NCI-H774 (cell line): Measurements from ENCODE around the gene REXO4.

Experiments
- DNase-seq: peaks from one replicate; lab custom pipeline; 2025; lab: John Stamatoyannopoulos, UW

Gene REXO4, protein sequence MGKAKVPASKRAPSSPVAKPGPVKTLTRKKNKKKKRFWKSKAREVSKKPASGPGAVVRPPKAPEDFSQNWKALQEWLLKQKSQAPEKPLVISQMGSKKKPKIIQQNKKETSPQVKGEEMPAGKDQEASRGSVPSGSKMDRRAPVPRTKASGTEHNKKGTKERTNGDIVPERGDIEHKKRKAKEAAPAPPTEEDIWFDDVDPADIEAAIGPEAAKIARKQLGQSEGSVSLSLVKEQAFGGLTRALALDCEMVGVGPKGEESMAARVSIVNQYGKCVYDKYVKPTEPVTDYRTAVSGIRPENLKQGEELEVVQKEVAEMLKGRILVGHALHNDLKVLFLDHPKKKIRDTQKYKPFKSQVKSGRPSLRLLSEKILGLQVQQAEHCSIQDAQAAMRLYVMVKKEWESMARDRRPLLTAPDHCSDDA

GRCh38 chr9:133417541-133418461 lies at the start of gene REXO4:
Gene REXO4 (minus strand): TSS chr9:133418010. CDS start chr9:133417844, 166 bp downstream.
- DNase-seq, result peak; percentile 87

DNA sequence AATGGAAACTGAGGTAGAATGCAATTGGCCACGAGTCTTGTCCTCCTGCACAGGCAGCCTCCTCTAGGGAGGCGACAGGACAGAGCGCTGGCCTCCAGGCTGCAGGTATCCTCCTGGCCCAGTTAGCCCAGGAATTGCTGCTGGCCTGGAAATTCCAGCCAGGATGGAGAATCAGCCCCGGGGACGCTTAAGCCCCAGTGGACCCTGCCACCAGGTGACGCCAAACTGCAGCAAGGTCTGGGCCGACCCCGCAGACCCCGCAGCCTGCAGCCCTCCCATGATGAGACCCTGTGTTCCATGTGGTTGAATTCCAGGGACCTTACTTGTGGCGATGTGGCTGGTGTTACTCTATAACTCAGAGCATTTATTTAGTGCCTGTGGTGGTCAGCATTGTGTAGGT lies 49.3 kb upstream of the REXO4 start:
- no peak for DNase-seq

DNA sequence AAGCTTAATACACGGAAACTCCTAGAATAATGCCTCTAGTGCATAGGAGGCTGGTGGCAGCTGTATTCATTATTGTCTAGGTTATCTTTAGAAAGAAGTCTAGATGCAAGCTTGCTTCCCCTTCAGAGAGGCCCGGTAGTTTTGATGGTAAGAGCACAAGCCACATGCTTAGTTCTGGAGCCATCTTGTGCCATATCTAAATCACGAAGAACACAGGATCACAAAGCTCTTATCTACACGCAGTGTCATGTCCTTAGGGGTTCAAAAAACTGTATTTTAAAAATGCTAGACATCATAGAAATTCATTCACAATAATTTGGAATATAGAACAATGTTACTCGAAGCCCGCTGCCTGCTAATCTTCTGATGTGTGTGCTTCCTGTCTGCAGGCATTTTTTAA lies 48.2 kb upstream of the REXO4 start:
- no peak for DNase-seq

- no peak for DNase-seq
Observed at GRCh38 chr9:133464638-133465037, 46.8 kb upstream of the REXO4 start.

DNA sequence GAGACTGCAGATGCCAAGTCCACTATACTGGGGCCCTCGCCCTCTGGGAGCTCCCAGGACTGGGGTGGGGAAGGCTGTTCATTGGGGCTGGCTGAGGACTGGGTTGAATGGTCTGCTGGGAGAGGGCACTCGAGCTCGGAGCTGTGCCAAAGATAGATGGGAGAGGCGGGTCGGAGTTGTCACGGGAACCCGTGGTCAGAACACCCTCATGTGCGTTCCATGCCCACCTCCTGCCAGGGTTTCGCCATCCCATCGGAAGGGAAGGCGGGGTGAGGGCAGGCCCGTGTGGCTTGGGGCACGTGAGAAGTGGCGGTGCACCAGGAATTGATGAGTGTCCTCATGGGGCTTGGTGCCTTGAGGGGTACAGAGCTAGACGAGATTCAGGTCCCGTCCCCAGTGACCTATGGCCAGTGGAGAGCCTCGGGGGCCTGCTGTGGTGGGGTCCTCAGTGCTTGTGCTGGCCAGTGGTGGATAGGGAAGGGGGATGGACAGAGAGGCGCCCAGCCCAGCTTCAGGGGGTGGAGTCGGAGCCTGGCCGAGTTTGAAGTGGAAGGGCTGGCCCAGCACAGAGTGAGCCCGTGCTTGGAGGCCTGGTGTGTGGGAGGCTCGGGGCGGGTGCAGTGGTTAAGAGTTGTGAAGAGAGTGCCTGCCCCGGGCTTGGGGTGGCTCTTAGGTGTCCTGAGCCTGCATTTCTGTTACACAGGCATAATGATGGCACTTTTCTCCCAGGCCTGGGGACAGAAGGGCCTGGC lies 46.2 kb upstream of the REXO4 start:
- DNase-seq, result no peak

DNA sequence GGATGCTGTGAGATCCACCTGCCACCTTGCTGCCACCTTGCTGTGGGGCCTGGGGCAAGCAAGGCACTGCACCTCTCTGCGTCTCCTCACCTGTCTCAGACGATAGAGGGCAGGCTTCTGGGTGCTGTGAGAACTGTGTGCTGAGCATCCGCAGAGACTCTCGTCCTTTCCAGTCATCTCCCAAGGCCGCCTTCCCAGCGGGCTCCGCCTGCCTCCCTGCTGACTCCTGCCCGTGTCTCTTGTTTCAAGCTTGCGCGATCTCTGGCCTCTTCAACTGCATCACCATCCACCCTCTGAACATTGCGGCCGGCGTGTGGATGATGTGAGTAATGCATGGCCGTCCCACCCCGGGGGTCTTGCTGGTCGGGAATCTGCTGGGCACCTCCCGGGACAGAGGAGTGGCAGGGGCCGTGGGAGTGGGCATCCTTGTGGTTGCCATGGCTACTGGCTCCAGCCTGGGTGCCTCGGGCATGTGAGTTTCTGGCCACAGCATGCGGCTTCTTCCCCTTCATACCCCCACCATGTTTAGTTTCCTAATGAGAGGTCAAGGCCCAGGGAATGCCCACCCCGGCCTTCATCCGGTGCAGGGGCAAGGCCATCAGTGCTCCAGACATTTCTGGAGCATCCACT lies 45.5 kb upstream of the REXO4 start:
- DNase-seq, result no peak

- no peak for DNase-seq
Observed at GRCh38 chr9:133461975-133462374, 44.2 kb upstream of the REXO4 start.

- DNase-seq, result peak; percentile 86
Observed at GRCh38 chr9:133460405-133461175, 42.8 kb upstream of the REXO4 start.

DNA sequence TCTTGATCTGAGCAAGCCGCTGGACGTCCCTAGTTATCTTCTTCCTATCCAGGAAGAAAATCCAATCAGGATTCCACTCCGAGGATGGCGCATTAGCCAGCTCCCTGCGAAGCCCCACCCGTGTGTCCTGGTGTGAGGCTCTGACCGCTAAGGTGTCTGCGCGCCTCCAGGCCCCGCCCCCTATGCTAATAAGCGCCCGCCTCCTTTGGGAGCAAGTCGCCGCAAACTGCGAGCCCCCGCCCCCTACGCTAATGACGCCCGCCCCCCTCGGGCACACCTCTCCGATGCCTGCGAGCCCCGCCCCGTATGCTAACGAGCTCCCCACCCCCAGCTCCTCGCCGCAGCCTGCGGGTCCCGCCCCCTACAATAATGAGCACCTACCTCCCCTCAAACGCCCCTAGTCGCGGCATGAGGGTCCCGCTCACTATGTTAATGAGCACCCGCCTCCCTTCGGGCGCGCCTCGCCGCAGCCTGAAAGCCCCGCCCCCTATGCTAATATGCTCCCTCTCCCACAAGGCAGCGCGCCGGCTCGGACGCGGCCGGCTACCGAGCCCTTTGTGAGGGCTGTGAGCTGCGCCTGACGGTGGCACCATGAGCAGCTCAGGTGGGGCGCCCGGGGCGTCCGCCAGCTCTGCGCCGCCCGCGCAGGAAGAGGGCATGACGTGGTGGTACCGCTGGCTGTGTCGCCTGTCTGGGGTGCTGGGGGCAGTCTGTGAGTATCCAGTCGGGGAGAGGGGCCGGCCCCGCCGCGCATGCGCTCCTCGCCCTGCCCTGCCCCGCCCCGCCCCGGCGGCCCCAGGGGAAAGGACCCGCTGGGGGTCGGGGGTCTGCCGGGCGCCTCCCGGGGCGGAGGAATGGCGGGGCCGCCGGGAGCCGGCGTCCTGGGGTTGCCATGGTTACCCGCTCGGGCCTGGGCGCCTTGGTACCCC lies 41.9 kb upstream of the REXO4 start, which contains the start of gene CACFD1:
Gene CACFD1 (plus strand): TSS at position 503 of the 929 bp plus-strand sequence. CDS start 89 bp downstream, at position 592.
- peak; percentile 99 for DNase-seq

- DNase-seq, result peak; percentile 4
Observed at GRCh38 chr9:133458643-133459312, 41.0 kb upstream of the REXO4 start.

DNA sequence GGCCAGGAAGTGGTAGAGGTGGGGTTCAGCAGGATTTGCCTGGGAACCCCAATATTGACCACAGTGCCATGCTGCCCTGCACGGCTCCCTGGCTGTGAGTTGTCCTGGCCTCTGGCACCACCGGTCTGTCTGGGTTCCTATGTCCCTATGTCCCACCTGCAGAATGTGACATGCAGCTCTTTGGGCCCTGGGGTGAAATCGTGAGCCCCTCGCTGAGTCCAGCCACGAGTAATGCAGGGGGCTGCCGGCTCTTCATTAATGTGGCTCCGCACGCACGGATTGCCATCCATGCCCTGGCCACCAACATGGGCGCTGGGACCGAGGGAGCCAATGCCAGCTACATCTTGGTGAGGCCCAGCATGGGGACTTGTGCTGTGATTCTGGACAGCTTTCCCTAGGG lies 39.9 kb upstream of the REXO4 start:
- no peak for DNase-seq

DNA sequence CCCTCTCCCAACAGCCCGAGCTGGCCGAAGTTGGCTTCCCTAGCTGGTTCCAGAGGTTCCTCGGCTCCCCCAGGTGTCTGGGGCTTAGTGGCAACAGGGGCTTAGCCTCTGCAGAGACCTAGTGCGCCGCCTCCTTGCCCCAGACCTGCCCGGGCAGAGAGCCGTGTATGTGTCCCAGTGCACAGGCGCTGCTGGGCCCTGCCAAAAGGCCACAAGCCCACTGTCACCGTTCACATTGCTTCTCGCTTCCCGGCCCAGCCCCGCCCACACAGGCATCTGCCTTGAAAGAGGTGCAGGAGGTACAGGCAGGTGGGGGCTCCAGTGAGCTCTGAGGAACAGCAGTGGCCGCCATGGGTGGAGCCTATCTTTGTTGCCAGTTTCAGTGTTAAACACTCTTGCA lies 39.4 kb upstream of the REXO4 start:
- no peak for DNase-seq

DNA sequence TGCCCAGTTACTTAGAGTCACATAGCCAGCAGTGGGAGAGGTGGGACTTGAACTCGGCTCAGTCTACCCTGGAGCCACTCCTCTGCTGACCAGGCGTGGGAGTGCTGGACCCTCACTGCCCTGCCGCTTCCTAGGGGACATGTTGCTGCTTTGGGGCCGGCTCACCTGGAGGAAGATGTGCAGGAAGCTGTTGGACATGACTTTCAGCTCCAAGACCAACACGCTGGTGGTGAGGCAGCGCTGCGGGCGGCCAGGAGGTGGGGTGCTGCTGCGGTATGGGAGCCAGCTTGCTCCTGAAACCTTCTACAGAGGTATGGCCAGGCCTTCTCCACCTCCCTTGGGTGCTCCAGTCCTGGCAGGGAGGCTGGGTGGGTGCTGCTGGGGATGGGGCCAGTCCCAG lies 38.6 kb upstream of the REXO4 start:
- no peak for DNase-seq

GRCh38 chr9:133455936-133456335 lies 38.1 kb upstream of the REXO4 start:
- no peak for DNase-seq

- no peak for DNase-seq
Observed at GRCh38 chr9:133454943-133455673, 37.3 kb upstream of the REXO4 start.

GRCh38 chr9:133454325-133454724 lies 36.5 kb upstream of the REXO4 start:
- DNase-seq, result no peak

DNA sequence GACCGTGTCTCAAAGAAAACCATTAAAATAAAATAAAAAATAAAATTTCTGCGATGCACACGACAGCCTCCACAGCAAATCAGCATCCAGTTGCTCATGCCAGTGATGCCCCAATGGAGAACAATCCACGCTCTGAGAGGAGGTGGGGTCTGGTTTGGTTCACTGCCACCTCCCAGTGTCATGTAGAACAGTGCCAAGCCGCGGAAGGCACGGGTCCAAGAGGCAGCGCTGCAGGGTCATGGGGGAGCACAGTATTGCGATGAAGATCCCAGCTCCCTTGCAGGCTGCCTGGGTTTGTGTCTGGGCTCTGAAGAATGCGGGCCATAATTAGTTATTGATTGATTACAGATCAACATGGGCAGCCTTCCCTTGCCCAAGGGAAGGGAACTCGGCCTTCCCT lies 35.8 kb upstream of the REXO4 start:
- DNase-seq, result no peak

DNA sequence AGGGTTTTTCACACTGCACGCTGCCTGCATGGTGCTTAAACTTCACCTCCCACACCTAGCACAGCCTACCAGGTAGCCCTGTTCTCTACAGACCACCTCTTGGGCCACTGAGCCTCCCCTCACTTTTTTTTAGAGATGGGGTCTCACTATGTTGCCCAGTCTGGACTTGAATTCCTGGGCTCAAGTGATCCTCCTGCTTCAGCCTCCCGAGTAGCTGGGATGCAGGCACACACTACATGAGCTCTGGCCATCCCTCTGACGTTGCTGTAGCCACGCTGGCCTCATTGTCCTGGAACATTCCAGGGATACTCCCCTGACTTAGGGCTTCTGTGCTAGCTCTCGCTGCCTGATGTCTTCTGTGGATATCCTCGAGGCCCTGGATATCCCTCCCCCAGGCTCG lies 34.8 kb upstream of the REXO4 start:
- no peak for DNase-seq
